NCI-H2029 treated with DMSO at 0.1 percent for 48 hours (cell line): Measurements from ENCODE around the gene MYH9.

Experiments used
- DNase-seq: peaks from one replicate; lab custom pipeline; 2025; lab: John Stamatoyannopoulos, UW

Gene MYH9

GRCh38 chr22:36386351-36386899 is 1.3 kb downstream of the MYH9 start:
- DNase-seq, result peak; percentile 85

DNA sequence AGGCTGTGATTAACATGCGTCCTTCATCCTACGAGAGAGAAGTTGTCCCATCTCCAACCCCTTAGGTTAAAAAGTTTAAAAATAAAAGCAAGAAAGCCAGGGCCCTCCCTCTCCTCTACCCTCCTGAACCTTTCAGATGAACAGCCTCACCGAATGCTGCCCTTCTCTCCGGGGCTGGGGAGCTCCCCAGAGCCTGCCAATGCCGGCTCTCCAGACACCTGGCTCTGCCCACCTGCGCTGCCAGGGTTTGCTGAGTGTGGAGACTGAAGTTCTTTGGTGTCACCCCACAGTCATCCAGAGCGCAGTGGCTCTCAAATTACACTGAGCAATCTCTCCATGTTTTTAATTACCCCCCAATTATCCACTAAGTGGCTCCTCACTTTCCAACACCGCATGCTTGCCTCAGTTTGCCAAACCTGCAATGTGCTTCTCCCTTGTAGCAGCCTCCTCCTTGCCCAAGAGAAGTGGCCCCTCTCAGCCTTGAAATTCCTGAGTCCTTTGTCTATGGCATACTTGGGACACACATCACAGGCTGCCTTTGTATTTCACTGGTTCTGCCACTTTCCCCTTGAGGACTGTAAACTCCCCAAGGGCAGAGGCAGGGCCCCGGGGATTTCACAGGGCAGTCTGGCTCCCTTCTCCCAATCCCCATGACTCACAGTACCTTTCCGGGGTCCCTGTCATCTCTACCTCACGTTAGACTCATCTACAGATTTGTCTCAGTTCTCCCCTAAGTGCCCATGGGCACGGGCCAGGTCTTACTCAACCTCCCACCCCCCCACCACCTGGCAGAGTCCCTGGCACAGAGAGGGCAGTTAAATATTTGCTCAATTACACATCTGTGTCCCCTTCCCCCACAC is 2.0 kb downstream of the MYH9 start:
- peak; percentile 85 for DNase-seq

DNA sequence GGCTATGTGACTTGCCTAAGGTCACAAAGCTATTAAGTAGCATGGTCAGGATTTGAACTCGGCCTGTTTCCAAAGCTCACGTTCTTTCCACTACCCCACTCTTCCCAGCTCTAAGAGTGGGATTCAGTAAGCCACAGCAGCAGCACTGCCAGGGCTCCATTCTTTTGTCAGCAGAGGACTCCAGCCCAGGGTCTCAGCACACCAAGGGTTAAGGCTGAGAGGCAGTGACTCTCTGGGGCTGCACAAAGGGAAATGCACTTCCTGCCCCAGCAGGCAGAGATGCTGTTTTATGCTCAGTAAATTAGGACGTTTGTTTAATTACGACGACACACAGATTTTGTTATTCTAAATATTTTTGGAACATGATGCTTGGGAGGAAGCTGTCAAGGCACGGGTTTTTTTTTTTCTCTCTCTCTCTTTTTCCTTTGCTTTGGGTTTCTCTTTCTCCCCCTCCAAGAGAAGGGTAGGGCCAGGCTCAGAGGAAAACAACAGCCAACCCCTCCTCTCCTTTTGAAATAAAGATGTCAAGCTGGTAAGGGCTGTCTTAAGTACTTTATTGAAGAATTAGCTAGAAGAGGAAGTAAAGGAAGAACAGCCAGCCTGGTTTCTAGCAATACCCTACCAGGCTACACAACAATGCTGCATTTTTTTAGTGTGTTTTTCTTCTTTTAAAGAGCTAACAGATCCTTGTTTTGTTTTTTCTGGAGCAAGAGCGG is 2.8 kb downstream of the MYH9 start:
- DNase-seq, result no peak

- DNase-seq, result no peak
Observed at GRCh38 chr22:36383110-36383581, 4.6 kb downstream of the MYH9 start.

GRCh38 chr22:36381513-36382128 is 6.1 kb downstream of the MYH9 start:
- DNase-seq, result no peak

GRCh38 chr22:36379593-36380361 is 8.0 kb downstream of the MYH9 start:
- no peak for DNase-seq

GRCh38 chr22:36378869-36379217 is 8.9 kb downstream of the MYH9 start:
- DNase-seq, result no peak

GRCh38 chr22:36378080-36378868 is 9.5 kb downstream of the MYH9 start:
- no peak for DNase-seq

GRCh38 chr22:36377022-36377631 is 10.6 kb downstream of the MYH9 start:
- DNase-seq, result no peak

DNA sequence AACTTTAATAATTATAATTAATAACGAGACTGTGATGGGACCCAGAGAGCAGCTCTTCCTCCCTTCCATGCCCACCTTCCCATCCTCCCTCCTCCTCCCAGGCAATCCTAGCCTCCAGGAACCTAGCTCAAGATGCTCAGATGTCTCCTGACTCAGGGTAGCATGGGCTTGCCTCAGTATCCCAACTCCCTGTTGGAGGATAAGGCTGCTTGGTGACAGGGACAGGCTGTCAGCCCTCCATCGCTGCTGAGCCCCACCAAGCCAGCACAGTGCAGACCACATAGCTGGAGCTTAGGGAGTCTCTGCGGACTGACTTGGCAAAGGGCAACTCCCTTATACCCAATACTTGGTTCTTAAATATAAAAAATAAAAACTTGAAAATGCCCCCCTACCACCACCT is 11.5 kb downstream of the MYH9 start:
- DNase-seq, result no peak

DNA sequence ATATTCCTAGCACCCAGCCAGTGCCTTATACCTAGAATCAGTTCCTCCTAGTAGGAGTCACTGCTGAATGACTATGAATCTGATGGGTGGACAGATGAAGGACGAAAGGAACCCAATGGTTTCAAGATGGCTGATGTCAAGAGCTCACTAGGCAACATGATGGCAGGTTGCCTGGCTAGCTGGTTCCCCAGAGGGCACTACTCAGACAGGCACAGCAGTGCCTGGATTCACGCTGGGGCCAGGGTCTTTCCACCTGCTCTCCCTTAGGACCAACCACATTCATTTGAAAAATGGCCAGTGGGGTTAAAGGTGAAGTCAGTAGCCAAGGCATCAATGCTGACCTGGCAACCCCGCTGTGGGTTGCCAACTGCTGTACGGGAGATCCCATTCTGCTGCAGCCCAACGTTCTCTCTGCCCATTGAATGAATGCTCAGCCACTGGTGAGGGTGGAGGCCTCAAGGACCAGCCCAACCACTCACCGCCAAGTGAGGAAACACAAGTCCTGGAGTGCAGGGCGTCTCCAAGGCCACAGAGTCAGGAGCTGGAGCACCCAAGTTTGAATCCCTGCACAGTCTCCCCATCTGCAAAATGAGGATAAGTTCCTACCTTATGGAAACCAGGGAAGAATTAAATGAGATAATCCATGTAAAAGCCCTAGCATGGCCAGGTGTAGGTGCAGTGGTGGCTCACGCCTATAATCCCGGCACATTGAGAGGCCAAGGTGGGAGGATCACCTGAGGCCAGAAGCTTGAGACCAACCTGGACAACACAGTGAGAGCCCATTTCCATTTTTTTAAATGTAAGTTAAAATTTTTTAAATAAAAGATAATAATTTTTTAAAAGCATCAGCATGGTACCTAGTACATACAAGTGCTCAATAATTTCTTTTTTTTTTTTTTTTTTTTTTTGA is 12.4 kb downstream of the MYH9 start:
- DNase-seq, result no peak

GRCh38 chr22:36374603-36375024 is 13.2 kb downstream of the MYH9 start:
- no peak for DNase-seq

- peak; percentile 54 for DNase-seq
Observed at GRCh38 chr22:36373258-36373579, 14.5 kb downstream of the MYH9 start.

GRCh38 chr22:36371920-36372319 is 15.8 kb downstream of the MYH9 start:
- no peak for DNase-seq

GRCh38 chr22:36369922-36370791 is 17.6 kb downstream of the MYH9 start:
- peak; percentile 85 for DNase-seq

DNA sequence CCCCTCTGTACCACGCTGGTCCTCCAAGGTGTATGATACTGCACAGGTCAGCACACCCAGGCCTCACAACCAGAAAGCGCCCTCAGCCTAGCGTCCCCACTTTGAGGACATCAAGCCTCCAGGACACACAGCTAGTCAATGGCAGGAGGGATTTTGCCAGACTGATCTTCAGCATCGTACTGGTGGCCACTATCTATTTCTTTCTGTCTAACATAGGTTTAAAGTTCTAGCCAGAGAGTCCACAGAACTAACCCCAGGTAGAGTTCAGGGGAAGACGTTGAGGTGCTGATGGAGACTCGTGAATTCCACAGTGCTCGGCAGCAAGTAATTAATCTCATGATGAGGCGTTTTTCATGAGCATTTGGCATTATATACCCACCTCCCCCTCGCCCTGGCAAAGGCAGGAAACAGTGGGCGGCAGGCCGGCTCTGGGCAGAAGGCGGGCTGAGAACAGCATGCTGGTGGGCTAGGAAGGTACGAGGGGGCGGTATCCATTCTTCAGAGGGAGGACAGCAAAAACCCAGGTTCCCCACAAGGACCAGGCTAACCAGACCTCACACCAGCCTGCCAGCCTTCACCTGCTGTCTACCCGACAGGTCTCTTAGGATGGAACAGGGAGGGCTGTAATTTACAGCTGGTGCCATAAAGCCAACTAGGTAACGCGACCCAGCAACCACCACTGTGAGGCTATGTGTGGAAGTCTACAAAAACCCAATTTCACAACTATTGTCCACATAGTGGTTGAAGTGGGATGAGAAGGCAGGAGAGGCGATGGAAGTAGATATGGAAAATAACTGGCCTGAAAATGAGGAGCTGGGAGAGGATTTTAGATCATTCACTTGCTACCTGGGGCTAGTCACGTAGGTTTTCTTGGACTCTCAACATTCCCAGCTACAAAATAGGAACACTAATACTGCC is 18.5 kb downstream of the MYH9 start:
- no peak for DNase-seq

- DNase-seq, result no peak
Observed at GRCh38 chr22:36368359-36368983, 19.3 kb downstream of the MYH9 start.
